DMS79 (cell line): Measurements from ENCODE around the gene FN3K.

Experiments
- DNase-seq: peaks from one replicate; lab custom pipeline; 2025; lab: John Stamatoyannopoulos, UW

FN3K gene

GRCh38 chr17:82734987-82735866, at the start of gene FN3K:
TSS of gene FN3K (plus strand) at chr17:82735615. CDS start at chr17:82735637, 22 bp downstream.
- DNase-seq, result peak; percentile 11

GRCh38 chr17:82686366-82687324, 48.8 kb upstream of the FN3K start:
- no peak for DNase-seq

DNA sequence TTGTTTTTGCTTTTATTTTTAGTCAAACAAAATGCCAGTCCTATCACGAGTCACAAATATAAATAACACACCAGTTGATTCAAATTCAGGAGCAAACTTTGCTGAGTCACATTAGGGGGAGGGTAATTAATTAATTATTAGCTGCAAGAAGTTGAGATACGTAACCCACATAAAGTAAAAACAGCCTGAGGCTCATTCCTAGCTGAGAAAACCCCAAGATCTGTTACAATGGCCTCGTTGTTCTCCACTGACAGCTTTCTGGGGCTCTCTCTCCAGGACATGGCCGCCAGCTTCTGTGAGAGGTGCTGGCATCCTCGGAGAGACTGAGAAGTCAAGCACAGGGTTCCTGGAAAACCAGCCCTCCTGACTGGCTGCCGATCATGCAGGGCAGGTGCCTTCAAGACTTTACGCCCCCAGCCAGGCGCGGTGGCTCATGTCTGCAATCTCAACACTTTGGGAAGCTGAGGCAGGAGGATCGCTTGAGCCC, 48.0 kb upstream of the FN3K start:
- no peak for DNase-seq

GRCh38 chr17:82687871-82688270, 47.5 kb upstream of the FN3K start:
- no peak for DNase-seq

- no peak for DNase-seq
Observed at GRCh38 chr17:82689077-82689476, 46.3 kb upstream of the FN3K start.

GRCh38 chr17:82690786-82691489, 44.5 kb upstream of the FN3K start:
- no peak for DNase-seq

DNA sequence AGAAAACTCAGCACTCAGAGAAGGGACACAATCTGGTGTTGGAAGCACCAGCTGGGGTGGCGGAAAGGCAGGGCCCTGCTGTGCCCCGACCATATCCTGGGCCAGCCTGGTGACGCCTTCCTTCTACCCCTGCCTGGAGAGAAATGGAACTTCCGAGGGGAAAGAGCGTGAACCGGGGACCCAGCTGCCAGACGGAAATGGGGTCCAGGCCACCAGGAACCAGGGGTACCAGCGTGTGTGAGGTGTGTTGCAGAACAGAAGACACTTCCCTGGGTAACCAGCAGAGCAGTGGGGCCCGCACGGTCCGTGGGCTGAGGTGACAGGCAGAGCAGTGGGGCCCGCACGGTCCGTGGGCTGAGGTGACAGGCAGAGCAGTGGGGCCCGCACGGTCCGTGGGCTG, 43.7 kb upstream of the FN3K start:
- DNase-seq, result no peak

DNA sequence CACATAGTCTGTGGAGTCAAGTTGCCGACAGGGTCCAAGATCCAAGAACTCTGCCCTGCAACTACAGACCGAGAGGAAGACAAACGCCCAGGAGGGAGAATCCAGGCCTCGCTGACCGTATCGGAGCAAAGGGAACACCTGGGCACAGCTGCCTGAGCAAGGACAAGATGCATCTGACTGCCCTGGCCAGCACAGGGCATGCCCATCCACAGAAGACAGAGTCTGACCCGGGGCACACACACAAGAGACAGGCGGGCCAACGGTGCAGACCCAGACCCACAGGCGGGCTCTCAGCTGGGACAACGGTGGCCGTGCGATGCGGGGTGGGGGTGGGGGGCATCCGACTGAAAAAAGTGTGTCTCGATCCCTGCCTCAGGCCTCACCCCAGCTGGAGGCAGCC, 43.1 kb upstream of the FN3K start:
- no peak for DNase-seq

DNA sequence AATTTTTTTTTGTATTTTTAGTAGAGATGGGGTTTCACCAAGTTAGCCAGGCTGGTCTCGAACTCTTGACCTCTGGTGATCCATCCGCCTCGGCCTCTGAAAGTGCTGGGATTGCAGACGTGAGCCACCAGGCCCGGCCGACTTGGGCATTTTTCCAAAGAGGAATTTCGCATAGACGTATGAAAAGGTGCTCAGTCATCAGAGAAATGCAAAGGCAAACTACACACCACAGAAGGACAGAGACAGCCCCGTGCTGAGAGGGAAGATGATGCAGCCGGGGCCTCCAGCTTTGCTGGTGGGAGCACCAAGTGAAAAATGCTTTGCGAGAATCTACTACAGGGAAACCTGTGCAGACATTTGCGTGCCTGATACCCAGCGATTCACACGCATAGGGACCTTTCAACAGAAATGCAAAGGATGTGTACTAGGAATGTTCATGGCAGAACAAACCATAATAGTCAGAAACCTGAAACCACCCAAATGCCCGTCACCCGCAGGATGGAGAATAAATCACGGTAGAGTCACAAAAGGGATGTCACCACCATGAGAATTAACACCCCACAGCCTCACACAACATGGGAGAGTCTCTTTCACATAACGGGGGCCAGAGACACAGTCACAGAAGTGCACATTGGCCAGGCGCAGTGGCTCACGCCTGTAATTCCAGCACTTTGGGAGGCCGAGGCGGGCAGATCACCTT, 42.1 kb upstream of the FN3K start:
- no peak for DNase-seq

- DNase-seq, result no peak
Observed at GRCh38 chr17:82694647-82695046, 40.8 kb upstream of the FN3K start.

DNA sequence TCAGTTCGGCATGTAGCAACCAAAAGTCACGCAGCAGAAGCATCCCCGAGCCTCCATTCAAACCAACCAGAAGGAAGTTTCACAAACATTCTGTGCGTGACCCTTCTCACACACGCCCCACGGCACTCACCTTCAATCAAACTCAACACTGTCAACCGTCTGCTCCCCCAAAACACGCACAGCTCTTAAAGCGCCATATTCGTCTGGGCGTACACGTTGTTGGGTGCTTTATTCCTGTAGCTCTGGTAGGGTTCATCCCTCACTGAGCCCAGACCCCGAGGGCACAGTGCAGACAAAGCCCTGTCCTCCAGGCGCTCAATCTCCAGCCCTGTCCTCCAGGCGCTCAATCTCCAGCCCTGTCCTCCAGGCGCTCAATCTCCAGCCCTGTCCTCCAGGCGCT, 39.2 kb upstream of the FN3K start:
- DNase-seq, result no peak

- DNase-seq, result no peak
Observed at GRCh38 chr17:82696916-82697807, 38.3 kb upstream of the FN3K start.

GRCh38 chr17:82697808-82698064, 37.7 kb upstream of the FN3K start:
- DNase-seq, result no peak

DNA sequence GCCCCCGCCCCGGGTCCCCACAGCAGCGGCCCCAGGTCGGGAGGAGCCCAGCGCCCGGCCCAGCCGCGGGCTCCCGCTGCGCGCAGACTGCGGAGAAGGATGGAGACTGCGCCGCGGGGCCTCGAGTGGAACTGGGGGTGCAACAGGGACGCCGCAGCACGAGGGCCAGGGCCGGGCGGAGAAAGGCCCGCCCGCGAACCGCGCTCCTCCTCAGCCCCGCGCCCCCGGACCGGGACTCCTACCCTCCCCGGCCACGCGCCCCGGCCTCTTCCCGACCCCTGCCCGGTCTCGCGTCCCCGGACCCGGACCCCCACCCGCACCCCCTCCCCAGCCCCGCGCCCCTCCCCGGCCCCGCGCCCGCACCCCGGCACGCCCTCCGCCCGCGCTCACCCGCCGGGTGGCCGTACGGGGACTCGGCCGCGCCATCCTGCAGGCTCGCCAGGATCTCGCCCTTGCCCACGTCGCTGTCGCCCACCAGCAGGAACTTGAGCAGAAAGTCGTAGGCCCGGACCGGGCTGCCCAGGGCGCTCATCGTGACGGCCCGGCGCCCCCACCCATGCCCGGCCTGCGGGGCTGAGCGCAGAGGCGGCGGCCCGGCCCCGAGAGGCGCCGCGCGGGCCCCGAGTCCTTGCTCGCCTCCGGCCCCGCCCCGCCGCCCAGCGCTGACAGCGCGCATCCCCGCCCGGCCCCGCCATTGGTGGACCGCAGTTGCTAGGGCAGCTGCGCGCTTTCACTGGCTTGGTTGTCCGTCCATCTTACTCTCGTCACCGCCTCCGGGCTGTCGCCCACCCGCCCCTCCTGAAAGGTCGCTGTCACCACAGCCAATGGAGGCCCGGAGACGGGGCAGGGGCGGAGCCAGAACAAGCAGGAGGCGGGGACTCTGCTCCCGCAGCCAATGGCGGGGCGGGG, 37.1 kb upstream of the FN3K start, which contains the start of gene RAB40B:
RAB40B (minus strand) TSS at position 634 of the 909 bp plus-strand sequence; CDS start at position 532, 102 bp downstream.
- DNase-seq, result peak; percentile 71

DNA sequence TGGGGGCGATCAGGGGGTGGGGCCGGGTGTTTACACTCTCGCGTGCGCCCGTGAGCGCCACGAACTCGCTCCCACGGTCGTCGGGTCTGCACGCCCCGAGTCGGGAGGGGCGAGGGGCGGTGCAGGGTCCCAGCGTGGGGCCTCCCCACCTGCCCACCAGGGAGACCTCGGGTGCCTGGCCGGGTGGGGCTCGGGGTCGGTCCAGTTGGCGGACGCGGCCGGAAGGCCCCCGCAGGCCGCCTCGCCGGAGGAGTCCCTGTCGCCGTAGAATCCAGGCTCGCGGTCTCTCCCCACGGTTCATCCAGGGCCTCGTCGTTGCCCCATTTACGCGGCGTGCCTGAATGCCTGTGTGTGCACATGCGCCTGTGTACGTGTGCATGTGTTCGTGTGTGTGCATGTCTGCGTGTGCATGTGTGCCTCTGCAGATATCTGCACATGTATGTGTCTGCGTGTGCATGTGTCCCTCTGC, 36.4 kb upstream of the FN3K start:
- no peak for DNase-seq

GRCh38 chr17:82699551-82699950, 35.9 kb upstream of the FN3K start:
- no peak for DNase-seq

DNA sequence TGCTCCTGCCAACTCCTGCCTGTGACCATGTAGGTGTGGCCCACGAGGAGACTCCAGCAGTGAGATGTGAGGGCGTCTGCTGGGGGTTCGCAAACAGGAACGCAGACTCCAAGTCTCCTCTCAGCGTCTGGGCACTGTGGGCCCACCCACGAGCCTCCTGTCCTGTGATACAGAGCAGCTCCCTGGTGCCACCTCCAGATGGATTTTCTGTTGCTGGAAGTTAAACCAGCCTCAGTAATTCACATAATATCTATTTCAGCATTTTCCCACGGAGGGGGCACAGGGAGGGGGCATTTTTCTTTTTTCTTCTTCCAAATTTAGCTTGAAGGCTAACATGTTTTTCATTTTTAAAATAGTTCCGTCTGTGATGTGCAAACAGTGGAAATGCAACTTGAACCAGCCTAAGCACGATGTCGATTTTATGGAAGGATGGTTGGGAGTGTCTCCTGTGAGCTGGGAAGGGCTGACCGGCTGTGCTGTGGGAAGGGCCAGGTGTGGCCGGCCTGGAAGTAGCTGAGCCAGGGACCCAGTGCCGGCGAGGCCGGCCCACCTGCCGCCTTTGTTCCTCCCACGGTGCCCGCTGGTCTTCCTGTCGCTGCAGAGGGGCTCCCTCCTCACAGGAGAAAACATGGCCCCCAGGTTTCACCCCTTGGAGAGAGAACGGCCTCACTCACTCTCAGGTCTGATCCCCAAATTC, 33.0 kb upstream of the FN3K start:
- DNase-seq, result no peak

- DNase-seq, result no peak
Observed at GRCh38 chr17:82703036-82703745, 32.2 kb upstream of the FN3K start.
